OCI-LY1 (cell line): ENCODE measurements around the gene GDAP1L1.

Experiments
- H2AFZ ChIP-seq: fragments of 200-600 bp; sonication (generic), shearing (Covaris generic); 2 replicates; pipeline ENCODE4 v1.6.0; 2014; ENCODE audit warnings: antibody characterized with exemption, mild to moderate bottlenecking, low read length
- H3F3A ChIP-seq: fragments of 200-600 bp; sonication (generic), shearing (Covaris generic); 2 replicates; pipeline ENCODE4 v1.6.0; 2014; ENCODE audit warnings: mild to moderate bottlenecking, antibody characterized with exemption, low read length, moderate library complexity; ENCODE audit not compliant: insufficient read depth
- H3K27ac ChIP-seq: fragments of 200-600 bp; sonication (generic); 2 replicates; pipeline ENCODE4 v1.5.1; 2014; ENCODE audit warnings: low read length, mixed run types, mild to moderate bottlenecking, low read depth; ENCODE audit not compliant: poor library complexity, severe bottlenecking
- H3K27me3 ChIP-seq: fragments of 200-600 bp; sonication (generic); 2 replicates; pipeline ENCODE4 v1.6.0; 2014; ENCODE audit warnings: antibody characterized with exemption, mild to moderate bottlenecking, low read length, moderate library complexity; ENCODE audit not compliant: insufficient read depth
- H3K36me3 ChIP-seq: fragments of 200-600 bp; sonication (generic); 2 replicates; pipeline ENCODE4 v1.6.1; 2014; ENCODE audit warnings: mild to moderate bottlenecking, antibody characterized with exemption, low read length, moderate library complexity, mixed read lengths; ENCODE audit not compliant: insufficient read depth
- H3K4me1 ChIP-seq: fragments of 200-600 bp; sonication (generic); 2 replicates; pipeline ENCODE4 v1.5.1; 2014; ENCODE audit warnings: mild to moderate bottlenecking, low read length, moderate library complexity; ENCODE audit not compliant: insufficient read depth, severe bottlenecking
- H3K4me2 ChIP-seq: fragments of 200-600 bp; sonication (generic), shearing (Covaris generic); 2 replicates; pipeline ENCODE4 v1.6.1; 2014; ENCODE audit warnings: low read length
- H3K4me3 ChIP-seq: fragments of 200-600 bp; sonication (generic); 2 replicates; pipeline ENCODE4 v1.5.1; 2014; ENCODE audit warnings: low read length, low read depth, mild to moderate bottlenecking, mixed read lengths; ENCODE audit not compliant: poor library complexity, severe bottlenecking
- H3K79me2 ChIP-seq: fragments of 200-600 bp; shearing (Covaris generic); 2 replicates; pipeline ENCODE4 v1.6.1; 2016; ENCODE audit warnings: mixed run types, low read length, mixed read lengths; ENCODE audit not compliant: insufficient read depth
- H3K9ac ChIP-seq: fragments of 200-600 bp; sonication (generic), shearing (Covaris generic); 2 replicates; pipeline ENCODE4 v1.6.1; 2014; ENCODE audit warnings: mild to moderate bottlenecking, low read length, mixed read lengths
- H3K9me2 ChIP-seq: fragments of 200-600 bp; sonication (generic), shearing (Covaris generic); 2 replicates; pipeline ENCODE4 v1.6.1; 2014; ENCODE audit warnings: low read depth, mild to moderate bottlenecking, low read length, mixed read lengths
- H3K9me3 ChIP-seq: fragments of 200-600 bp; shearing (Covaris generic); 2 replicates; pipeline ENCODE4 v1.6.1; 2014; ENCODE audit warnings: low read length, mixed read lengths
- H4K20me1 ChIP-seq: fragments of 200-600 bp; sonication (generic), shearing (Covaris generic); 2 replicates; pipeline ENCODE4 v1.6.0; 2016; ENCODE audit warnings: mild to moderate bottlenecking, low read length; ENCODE audit not compliant: insufficient read depth
- EZH2 ChIP-seq: fragments of 200-600 bp; sonication (generic), shearing (Covaris generic); IDR thresholded peaks from 2 replicates; pipeline ENCODE4 v1.8.0; 2017; ENCODE audit warnings: borderline replicate concordance, mixed run types, mild to moderate bottlenecking, antibody characterized with exemption, low read length, moderate library complexity, mixed read lengths
- TF ChIP-seq, protein P1 (sequence below): fragments of 200-600 bp; sonication (generic), shearing (Covaris generic); IDR thresholded peaks from 2 replicates; pipeline ENCODE4 v1.5.1; 2017; ENCODE audit warnings: mild to moderate bottlenecking, antibody characterized with exemption, low read length, moderate library complexity, mixed read lengths

Gene GDAP1L1

DNA sequence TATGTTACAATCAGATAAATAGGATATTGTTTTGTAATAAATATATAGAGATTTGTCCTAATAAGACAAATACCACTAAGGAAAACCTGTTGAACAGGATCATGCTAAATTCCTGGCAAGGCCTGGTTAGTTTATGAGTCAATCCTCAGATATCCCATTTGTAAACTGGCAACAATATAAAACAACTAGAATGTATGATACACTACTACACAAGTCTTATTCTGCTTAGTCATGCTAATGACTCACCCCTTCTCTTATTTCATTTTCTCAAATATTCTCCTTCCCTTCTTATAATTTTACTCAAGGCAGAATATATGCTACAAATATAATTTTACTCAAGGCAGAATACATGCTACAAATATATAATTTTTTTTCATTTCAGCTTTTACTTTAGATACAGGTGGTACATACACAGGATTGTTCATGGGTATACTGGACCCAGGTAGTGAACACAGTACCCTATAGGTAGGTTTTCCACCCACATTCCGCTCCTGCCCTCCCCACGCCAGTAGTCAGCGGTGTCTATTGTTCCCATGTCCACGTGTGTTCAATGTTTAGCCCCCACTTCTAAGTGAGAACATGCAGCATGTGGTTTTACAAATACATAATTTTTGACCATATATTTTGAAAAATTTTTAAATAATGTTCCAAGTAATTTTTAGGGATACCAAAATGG, 42.8 kb upstream of the GDAP1L1 start:
- H3F3A ChIP-seq, result no peaks in the 10 kb centered on the region
- H3K79me2 ChIP-seq, result peaks cover 23% of the 10 kb centered on the region
- peaks cover 60% of the 10 kb centered on the region for H3K36me3 ChIP-seq
- 0 out of 2 replicates have a peak, but pooled peaks cover 5% of the 10 kb centered on the region for H4K20me1 ChIP-seq
- H3K9ac ChIP-seq, result no peak overlapping the region
- H3K4me1 ChIP-seq, result peaks cover 22% of the 10 kb centered on the region
- no peak for TF ChIP-seq EZH2
- TF ChIP-seq, protein P1, sequence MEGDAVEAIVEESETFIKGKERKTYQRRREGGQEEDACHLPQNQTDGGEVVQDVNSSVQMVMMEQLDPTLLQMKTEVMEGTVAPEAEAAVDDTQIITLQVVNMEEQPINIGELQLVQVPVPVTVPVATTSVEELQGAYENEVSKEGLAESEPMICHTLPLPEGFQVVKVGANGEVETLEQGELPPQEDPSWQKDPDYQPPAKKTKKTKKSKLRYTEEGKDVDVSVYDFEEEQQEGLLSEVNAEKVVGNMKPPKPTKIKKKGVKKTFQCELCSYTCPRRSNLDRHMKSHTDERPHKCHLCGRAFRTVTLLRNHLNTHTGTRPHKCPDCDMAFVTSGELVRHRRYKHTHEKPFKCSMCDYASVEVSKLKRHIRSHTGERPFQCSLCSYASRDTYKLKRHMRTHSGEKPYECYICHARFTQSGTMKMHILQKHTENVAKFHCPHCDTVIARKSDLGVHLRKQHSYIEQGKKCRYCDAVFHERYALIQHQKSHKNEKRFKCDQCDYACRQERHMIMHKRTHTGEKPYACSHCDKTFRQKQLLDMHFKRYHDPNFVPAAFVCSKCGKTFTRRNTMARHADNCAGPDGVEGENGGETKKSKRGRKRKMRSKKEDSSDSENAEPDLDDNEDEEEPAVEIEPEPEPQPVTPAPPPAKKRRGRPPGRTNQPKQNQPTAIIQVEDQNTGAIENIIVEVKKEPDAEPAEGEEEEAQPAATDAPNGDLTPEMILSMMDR, result no peak
- no peaks in the 10 kb centered on the region for H3K9me2 ChIP-seq
- no peak overlapping the region for H2AFZ ChIP-seq
- H3K9me3 ChIP-seq, result no peaks in the 10 kb centered on the region
- no peaks in the 10 kb centered on the region for H3K27me3 ChIP-seq
- H3K4me2 ChIP-seq, result no peak overlapping the region
- H3K4me3 ChIP-seq, result no peak overlapping the region
- H3K27ac ChIP-seq, result no peak overlapping the region

DNA sequence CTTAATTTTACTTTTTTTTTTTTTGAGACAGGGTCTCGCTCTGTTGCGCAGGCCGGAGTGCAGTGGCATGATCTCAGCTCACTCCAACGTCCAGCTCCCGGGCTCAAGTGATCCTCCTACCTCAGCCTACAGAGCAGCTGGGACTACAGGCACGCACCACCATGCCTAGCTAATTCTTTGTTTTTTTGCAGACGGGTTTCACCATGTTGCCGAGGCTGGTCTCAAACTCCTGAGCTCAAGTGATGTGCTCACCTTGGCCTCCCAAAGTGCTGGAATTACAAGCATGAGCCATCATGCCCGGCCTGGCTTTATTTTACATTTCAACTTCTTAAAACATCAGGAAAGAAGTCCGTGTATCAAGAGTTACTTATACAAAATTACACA, 42.3 kb upstream of the GDAP1L1 start:
- no peak overlapping the region for H3K4me3 ChIP-seq
- H3K36me3 ChIP-seq, result peaks cover 55% of the 10 kb centered on the region
- no peak for TF ChIP-seq EZH2
- TF ChIP-seq, protein P1, result no peak
- H3F3A ChIP-seq, result no peaks in the 10 kb centered on the region
- H3K27ac ChIP-seq, result no peak overlapping the region
- no peak overlapping the region for H3K4me2 ChIP-seq
- no peaks in the 10 kb centered on the region for H3K27me3 ChIP-seq
- no peak overlapping the region for H3K9ac ChIP-seq
- peaks cover 28% of the 10 kb centered on the region for H3K79me2 ChIP-seq
- 0 out of 2 replicates have a peak, but pooled peaks cover 5% of the 10 kb centered on the region for H4K20me1 ChIP-seq
- H3K9me2 ChIP-seq, result no peaks in the 10 kb centered on the region
- H3K9me3 ChIP-seq, result no peaks in the 10 kb centered on the region
- H2AFZ ChIP-seq, result no peak overlapping the region
- peaks cover 27% of the 10 kb centered on the region for H3K4me1 ChIP-seq

- no peak overlapping the region for H3K27ac ChIP-seq
- TF ChIP-seq, protein P1, result no peak
- no peak for TF ChIP-seq EZH2
- H3K79me2 ChIP-seq, result peaks cover 32% of the 10 kb centered on the region
- no peaks in the 10 kb centered on the region for H3K9me3 ChIP-seq
- H4K20me1 ChIP-seq, result 0 out of 2 replicates have a peak, but pooled peaks cover 3% of the 10 kb centered on the region
- H3K4me3 ChIP-seq, result no peak overlapping the region
- H3F3A ChIP-seq, result no peaks in the 10 kb centered on the region
- no peaks in the 10 kb centered on the region for H3K9me2 ChIP-seq
- H2AFZ ChIP-seq, result no peak overlapping the region
- H3K27me3 ChIP-seq, result no peaks in the 10 kb centered on the region
- no peak overlapping the region for H3K9ac ChIP-seq
- H3K36me3 ChIP-seq, result peaks cover 42% of the 10 kb centered on the region
- H3K4me2 ChIP-seq, result no peak overlapping the region
- peaks cover 28% of the 10 kb centered on the region for H3K4me1 ChIP-seq
Measured at GRCh38 chr20:44206132-44206531, 41.0 kb upstream of the GDAP1L1 start.
